HG02943 (cell line): ENCODE results near the gene EIF2S3B.
"Not testable (repeated sequence)": the region's sequence is repeated elsewhere in the genome, so short reads cannot be mapped to it uniquely, and the experiment has no call there.

ENCODE experiments used
- ATAC-seq: cut with Tn5 transposase; IDR thresholded peaks from one replicate; pipeline ENCODE4 v1.9.1; 2021; ENCODE audit warnings: mild to moderate bottlenecking, low read depth, moderate library complexity; ENCODE audit not compliant: unreplicated experiment

Gene EIF2S3B

GRCh38 chr12:10505620-10506019, at the start of gene EIF2S3B:
Gene EIF2S3B (plus strand): TSS chr12:10505890. CDS start chr12:10505903, 13 bp downstream.
- ATAC-seq = no peak

GRCh38 chr12:10456856-10457255, 48.8 kb upstream of the EIF2S3B start:
- ATAC-seq = no peak

- ATAC-seq = no peak
These were observed 47.9 kb upstream of the EIF2S3B start for GRCh38 chr12:10457760-10458159.

- no peak for ATAC-seq
These were observed 39.4 kb upstream of the EIF2S3B start for GRCh38 chr12:10466311-10466710.

- ATAC-seq = no peak
These were observed 36.0 kb upstream of the EIF2S3B start for GRCh38 chr12:10469701-10470100.

GRCh38 chr12:10472808-10473207, 32.9 kb upstream of the EIF2S3B start:
- not testable (repeated sequence) for ATAC-seq

- ATAC-seq = not testable (repeated sequence)
These were observed 23.8 kb upstream of the EIF2S3B start for GRCh38 chr12:10481901-10482300.

- not testable (repeated sequence) for ATAC-seq
These were observed 18.4 kb upstream of the EIF2S3B start for GRCh38 chr12:10487328-10487727.

- no peak for ATAC-seq
These were observed 13.9 kb upstream of the EIF2S3B start for GRCh38 chr12:10491766-10492165.

GRCh38 chr12:10497602-10498001, 8.1 kb upstream of the EIF2S3B start:
- ATAC-seq = no peak

- ATAC-seq = no peak
These were observed 7.6 kb upstream of the EIF2S3B start for GRCh38 chr12:10498042-10498441.

GRCh38 chr12:10501030-10501429, 4.7 kb upstream of the EIF2S3B start:
- ATAC-seq = no peak

- no peak for ATAC-seq
These were observed 2.2 kb upstream of the EIF2S3B start for GRCh38 chr12:10503460-10503859.

GRCh38 chr12:10511756-10512355, 6.2 kb downstream of the EIF2S3B start:
- no peak for ATAC-seq

GRCh38 chr12:10512798-10513197, 7.1 kb downstream of the EIF2S3B start:
- no peak for ATAC-seq

- ATAC-seq = no peak
These were observed 15.9 kb downstream of the EIF2S3B start for GRCh38 chr12:10521555-10521954.

GRCh38 chr12:10528174-10528953, 22.7 kb downstream of the EIF2S3B start:
- ATAC-seq = no peak

GRCh38 chr12:10529603-10530002, 23.9 kb downstream of the EIF2S3B start:
- ATAC-seq = no peak

GRCh38 chr12:10537721-10538120, 32.0 kb downstream of the EIF2S3B start:
- ATAC-seq = no peak

- peak; percentile 77 for ATAC-seq
These were observed 35.1 kb downstream of the EIF2S3B start for GRCh38 chr12:10540776-10541205.

- ATAC-seq = no peak
These were observed 37.8 kb downstream of the EIF2S3B start for GRCh38 chr12:10543499-10543898.

GRCh38 chr12:10551375-10551774, 45.7 kb downstream of the EIF2S3B start:
- ATAC-seq = no peak
